ENCODE results near the gene HTR3D. TPM values are rescaled to one million over a fixed set of nuclear protein-coding genes. Genes with fewer than 3 reads are reported as not detected.

HTR3D gene
- total and polyA plus RNA-seq, 9 of the 15 experiments (the other 6 are each of a cell fraction or from before 2014, with no cell fraction given), result not detected

- TF ChIP-seq ZBTB40 (IDR thresholded peaks at IDR 0.05), result no peak
- TF ChIP-seq ZBTB40 (CRISPR knock-in tag; IDR thresholded peaks at IDR 0.05), result no peak
- TF ChIP-seq KLF10 (CRISPR knock-in tag; IDR thresholded peaks at IDR 0.05), result no peak
- no peak for TF ChIP-seq ETV5 (CRISPR knock-in tag; IDR thresholded peaks at IDR 0.05; ENCODE audit: low read depth)
- no peak for TF ChIP-seq ERF (CRISPR knock-in tag; IDR thresholded peaks at IDR 0.05)
- TF ChIP-seq ASH1L (IDR thresholded peaks at IDR 0.05; ENCODE audit: borderline replicate concordance, low read depth, partially characterized antibody), result no peak
- no peak for TF ChIP-seq ZMIZ1 (IDR thresholded peaks at IDR 0.05; ENCODE audit: low read depth in 2 of 2, low read length in 2 of 2)
- TF ChIP-seq ZNF146 (CRISPR knock-in tag; IDR thresholded peaks at IDR 0.05; ENCODE audit: unreplicated experiment), result peak; percentile 96
- TF ChIP-seq MEF2D (tag; conservative IDR thresholded peaks at IDR 0.05; ENCODE audit: low read depth), result no peak
- TF ChIP-seq CUX1 (CRISPR knock-in tag; IDR thresholded peaks at IDR 0.05), result no peak
- TF ChIP-seq ARHGAP35 (IDR thresholded peaks at IDR 0.05; ENCODE audit: partially characterized antibody), result no peak
Observed at GRCh38 chr3:184062637-184063036, 31.1 kb downstream of the HTR3D start (continued).
